Endothelial cell (in vitro differentiated cells): ENCODE measurements around the gene ATAD2B. TPM values are rescaled to one million over a fixed set of nuclear protein-coding genes. Genes with fewer than 3 reads are reported as not detected.

Experiments
- DNase-seq: peaks from one replicate; pipeline ENCODE4 v3.0.0; 2021; ENCODE audit warnings: low spot score
- H3K27ac Mint-ChIP-seq: one replicate; pipeline ENCODE4 v1.8.0; 2021; ENCODE audit warnings: mixed read lengths, inconsistent platforms; ENCODE audit not compliant: unreplicated experiment
- H3K27me3 Mint-ChIP-seq: one replicate; pipeline ENCODE4 v1.8.0; 2021; ENCODE audit warnings: mild to moderate bottlenecking, moderate library complexity, mixed read lengths, inconsistent platforms; ENCODE audit not compliant: unreplicated experiment
- H3K36me3 Mint-ChIP-seq: one replicate; pipeline ENCODE4 v1.8.0; 2021; ENCODE audit warnings: mild to moderate bottlenecking, low read depth, mixed read lengths, inconsistent platforms; ENCODE audit not compliant: unreplicated experiment
- H3K4me1 Mint-ChIP-seq: one replicate; pipeline ENCODE4 v1.8.0; 2021; ENCODE audit warnings: mild to moderate bottlenecking, mixed read lengths, inconsistent platforms; ENCODE audit not compliant: unreplicated experiment
- H3K4me3 Mint-ChIP-seq: one replicate; pipeline ENCODE4 v1.8.0; 2021; ENCODE audit warnings: mild to moderate bottlenecking, mixed read lengths, inconsistent platforms; ENCODE audit not compliant: unreplicated experiment
- H3K9me3 Mint-ChIP-seq: one replicate; pipeline ENCODE4 v1.8.0; 2021; ENCODE audit warnings: mixed read lengths, inconsistent platforms; ENCODE audit not compliant: unreplicated experiment
- CTCF ChIP-seq: fragments of 200-600 bp; sonication (generic); IDR thresholded peaks from one replicate; pipeline ENCODE4 v1.5.0; 2021; ENCODE audit warnings: antibody characterized with exemption; ENCODE audit not compliant: unreplicated experiment
- total RNA-seq: library from RNA; stranded (reverse); fragmentation: NEBNext Ultra II Directional; extraction: Animal tissue kit (Norgen Biotek cat#: 25700); gene quantifications from one replicate; pipeline ENCODE4 v1.2.1, GENCODE V29; 2021; ENCODE audit not compliant: unreplicated experiment

ATAD2B gene
- total RNA-seq, 1 donor from 2014 or later: 23.6 TPM

- DNase-seq: no peak
- Mint-ChIP-seq H3K36me3 (no peaks in the 10 kb centered on the region), H3K9me3 (no peaks in the 10 kb centered on the region), H3K27ac (no peak overlapping the region), H3K27me3 (no peaks in the 10 kb centered on the region), H3K4me1 (no peaks in the 10 kb centered on the region), H3K4me3 (no peak overlapping the region)
- no peak for TF ChIP-seq CTCF
Measured at GRCh38 chr2:23826771-23827170, 100.2 kb downstream of the ATAD2B start.

- Mint-ChIP-seq H3K9me3 (no peaks in the 10 kb centered on the region), H3K4me3 (no peak overlapping the region), H3K27me3 (no peaks in the 10 kb centered on the region), H3K27ac (no peak overlapping the region), H3K4me1 (no peaks in the 10 kb centered on the region), H3K36me3 (no peaks in the 10 kb centered on the region)
- no peak for TF ChIP-seq CTCF
- DNase-seq: no peak
Measured at GRCh38 chr2:23826040-23826439, 100.9 kb downstream of the ATAD2B start.

GRCh38 chr2:23824777-23825212 lies 102.1 kb downstream of the ATAD2B start:
- DNase-seq: peak; percentile 43
- Mint-ChIP-seq H3K27me3 (no peaks in the 10 kb centered on the region), H3K36me3 (no peaks in the 10 kb centered on the region), H3K27ac (no peak overlapping the region), H3K4me3 (no peak overlapping the region), H3K4me1 (no peaks in the 10 kb centered on the region), H3K9me3 (no peaks in the 10 kb centered on the region)
- TF ChIP-seq CTCF: peak; percentile 81

GRCh38 chr2:23823863-23824262 lies 103.1 kb downstream of the ATAD2B start:
- H3K27me3 Mint-ChIP-seq: no peaks in the 10 kb centered on the region
- H3K36me3 Mint-ChIP-seq: no peaks in the 10 kb centered on the region
- H3K4me1 Mint-ChIP-seq: no peaks in the 10 kb centered on the region

GRCh38 chr2:23814963-23815362 lies 112.0 kb downstream of the ATAD2B start:
- Mint-ChIP-seq H3K36me3 (peaks cover 3% of the 10 kb centered on the region), H3K4me1 (no peaks in the 10 kb centered on the region), H3K27ac (no peak overlapping the region), H3K9me3 (no peaks in the 10 kb centered on the region), H3K27me3 (peaks cover 1% of the 10 kb centered on the region), H3K4me3 (no peak overlapping the region)
- DNase-seq: no peak
- no peak for TF ChIP-seq CTCF

More at GRCh38 chr2:23823863-23824262, 103.1 kb downstream of the ATAD2B start:
- H3K9me3 Mint-ChIP-seq: no peaks in the 10 kb centered on the region
- no peak for DNase-seq
- H3K4me3 Mint-ChIP-seq: no peak overlapping the region
- no peak for TF ChIP-seq CTCF
- H3K27ac Mint-ChIP-seq: no peak overlapping the region
